Measurements from ENCODE around the gene VWA3A.
"Not testable (repeated sequence)": the region's sequence is repeated elsewhere in the genome, so short reads cannot be mapped to it uniquely, and the experiment has no call there.

Gene VWA3A

DNA sequence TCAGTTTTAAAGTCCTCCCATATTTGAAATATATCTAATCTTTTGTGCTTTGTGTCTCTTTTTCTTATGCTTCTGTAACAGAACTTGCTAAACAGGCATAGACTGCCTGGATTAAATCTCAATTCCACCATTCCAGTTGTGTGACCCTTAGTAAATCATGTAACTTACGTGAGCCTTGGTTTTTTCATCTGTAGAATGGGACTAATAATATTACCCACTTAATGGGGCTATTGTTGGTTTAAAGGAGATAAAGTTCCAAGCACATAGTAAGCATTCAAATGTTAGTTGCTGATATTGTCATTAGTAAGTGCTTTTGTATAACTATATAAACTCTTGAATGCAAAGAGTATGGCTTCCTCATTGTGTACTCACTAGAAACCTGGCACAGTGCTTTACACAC is 5.9 kb upstream of the VWA3A start:
- DNase-seq (ENCODE audit: low spot score), result no peak

GRCh38 chr16:22088642-22089041 is 3.7 kb upstream of the VWA3A start:
- DNase-seq (ENCODE audit: low spot score), result no peak

GRCh38 chr16:22089910-22090309 is 2.4 kb upstream of the VWA3A start:
- DNase-seq (ENCODE audit: low spot score), result no peak

- DNase-seq (ENCODE audit: low spot score), result no peak
Observed at GRCh38 chr16:22091721-22092120, 620 bp upstream of the VWA3A start.

DNA sequence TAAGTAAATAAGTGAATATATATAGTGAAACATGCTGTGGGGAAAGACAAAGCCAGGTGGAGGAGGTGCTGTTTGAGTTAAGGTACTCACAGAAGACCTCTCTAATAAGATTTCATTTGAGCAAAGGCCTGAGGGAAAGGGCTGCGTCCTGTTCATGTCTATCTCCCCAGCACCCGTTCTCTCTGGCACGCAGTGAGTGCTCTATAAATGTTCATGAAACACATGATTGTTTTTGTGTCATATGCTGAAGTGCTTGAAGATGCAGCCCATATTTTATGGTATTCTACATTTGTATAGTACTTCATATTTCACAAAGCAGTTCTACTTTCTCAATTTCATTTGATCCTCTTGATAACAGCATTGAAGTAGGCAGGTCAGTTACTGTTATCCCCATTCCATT is 990 bp downstream of the VWA3A start:
- DNase-seq (ENCODE audit: low spot score), result no peak

DNA sequence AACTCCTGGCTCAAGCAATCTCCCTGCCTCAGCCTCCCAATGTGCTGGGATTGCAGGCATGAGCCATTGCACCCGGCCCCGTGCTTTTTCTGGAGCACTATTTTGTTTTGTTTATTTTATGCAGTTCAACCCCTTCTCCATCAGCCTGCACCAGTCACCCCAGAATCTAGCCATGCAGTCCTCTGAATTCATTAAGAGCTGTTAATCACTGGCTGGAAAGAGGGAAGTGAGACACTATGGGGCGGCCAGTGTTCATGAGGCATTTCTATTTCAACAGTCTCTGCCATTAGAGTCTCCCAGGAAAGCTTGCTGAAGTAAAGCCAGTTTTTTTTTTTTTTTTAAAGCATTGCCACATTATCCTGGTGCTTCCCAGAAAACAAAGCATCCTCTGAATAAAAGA is 1.7 kb downstream of the VWA3A start:
- no peak for DNase-seq (ENCODE audit: low spot score)

DNA sequence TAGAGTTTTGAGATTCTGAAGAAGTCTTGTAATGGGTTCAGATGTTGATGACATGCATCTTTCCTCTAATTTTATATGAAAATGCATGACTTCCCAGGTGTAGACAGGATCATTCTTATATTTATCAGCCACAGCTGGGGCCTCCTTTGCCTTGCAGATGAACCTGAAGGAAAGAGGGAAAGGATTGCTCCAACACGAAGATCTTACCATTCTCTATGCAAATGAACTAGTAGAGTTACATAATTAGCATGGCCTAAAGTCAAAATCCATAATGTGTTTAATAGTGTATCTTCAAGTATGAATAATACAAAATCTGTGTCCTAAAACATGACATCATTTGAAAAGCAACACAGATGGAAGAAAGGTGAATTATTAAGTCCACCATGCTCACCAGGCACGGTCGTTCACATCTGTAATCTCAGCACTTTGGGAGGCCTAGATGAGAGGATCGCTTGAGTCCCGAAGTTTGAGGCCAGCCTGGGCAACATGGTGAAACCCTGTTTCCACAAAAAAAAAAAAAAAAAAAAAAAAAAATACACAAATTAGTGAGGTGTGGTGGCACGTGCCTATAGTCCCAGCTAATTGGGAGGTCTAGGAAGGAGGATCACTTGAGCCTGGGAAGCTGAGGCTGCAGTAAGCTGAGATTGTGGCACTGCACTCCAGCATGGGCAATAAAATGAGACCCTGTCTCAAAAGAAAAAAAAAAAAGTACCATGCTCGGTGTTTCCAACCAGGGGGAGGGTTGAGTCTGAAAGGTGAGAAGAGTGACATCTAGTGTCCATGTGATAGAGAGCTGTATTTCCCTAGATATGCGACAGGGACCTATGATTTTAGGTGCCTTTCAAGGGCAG is 6.3 kb downstream of the VWA3A start:
- DNase-seq (ENCODE audit: low spot score), result no peak

DNA sequence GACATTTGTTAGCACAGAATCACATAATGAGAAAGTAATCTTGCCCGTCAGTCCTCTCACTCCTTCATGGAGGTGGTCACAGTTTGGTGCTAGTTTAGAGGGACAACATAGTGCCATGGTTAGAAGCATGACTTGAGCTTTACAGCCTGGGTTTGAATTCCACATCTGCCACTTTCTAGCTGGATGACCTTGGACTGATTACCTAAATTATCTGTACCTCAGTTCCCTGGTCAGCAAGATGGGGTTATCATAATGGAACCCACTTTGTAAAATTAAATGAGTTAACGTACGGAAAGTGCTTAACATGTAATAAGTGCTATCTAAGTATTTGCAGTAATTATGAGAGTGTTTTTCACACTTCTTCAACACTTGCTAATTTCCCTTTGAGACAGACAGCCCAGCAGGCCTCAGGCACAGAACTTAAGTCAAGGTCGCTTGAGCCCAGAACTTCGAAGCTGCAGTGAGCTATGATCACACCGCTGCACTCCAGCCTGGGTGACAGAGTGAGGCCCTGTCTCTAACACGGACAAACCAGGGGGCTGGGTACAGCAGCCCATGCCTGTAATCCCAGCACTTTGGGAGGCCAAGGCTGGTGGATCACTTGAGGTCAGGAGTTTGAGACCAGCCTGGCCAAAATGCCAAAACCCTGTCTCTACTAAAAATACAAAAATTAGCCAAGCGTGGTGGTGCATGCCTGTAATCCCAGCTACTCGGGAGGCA is 7.1 kb downstream of the VWA3A start:
- DNase-seq (ENCODE audit: low spot score), result no peak

DNA sequence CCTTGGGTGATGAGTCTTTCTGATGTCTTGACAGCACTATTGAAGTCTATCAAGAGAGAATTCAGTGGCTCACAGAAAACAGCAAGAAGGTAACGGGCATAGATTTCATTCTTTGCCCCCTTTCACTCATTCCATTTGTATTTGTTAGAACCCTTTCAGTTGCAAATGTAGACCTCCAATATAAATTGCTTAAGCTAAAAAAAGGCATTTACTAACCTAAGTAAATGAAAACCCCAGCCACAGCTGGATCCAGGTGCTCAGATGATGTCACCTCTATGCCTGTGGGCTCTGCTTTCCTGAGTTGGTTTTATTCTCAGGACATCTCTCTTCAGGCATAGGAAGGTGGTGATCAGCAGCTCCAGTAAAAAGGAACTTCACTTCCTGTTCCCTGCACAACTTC is 11.1 kb downstream of the VWA3A start:
- DNase-seq (ENCODE audit: low spot score), result no peak

DNA sequence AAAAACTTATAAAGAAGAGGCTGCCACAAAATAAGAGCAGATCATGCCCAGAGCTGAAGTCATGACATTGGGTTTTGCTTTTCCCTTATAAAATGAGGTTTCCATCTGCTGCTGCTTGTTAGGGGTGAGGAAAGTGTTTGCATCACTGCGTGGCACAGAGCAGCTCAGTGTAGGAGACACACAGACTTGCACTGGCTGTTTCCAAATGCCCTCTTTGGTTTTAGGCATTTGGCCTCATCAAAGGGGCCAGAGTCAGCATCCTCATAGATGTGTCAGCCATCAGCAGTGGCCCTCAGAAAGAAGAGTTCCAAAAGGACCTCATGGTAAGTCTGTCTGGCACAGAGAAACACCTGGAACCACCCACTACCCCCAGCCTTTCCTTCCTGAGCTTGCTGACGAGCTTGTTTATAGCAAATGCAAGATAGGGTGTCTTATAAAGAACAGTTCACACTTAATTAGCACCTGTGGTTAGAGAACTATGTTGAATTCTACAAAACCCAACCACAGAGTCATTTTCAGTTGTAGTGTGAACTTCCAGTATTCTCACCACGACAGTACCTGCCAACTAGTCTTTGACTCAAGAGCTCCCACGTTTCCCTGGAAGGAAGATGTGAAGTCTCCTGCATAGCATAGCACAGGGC is 17.0 kb downstream of the VWA3A start:
- DNase-seq (ENCODE audit: low spot score), result no peak

- not testable (repeated sequence) for DNase-seq (ENCODE audit: low spot score)
Observed at GRCh38 chr16:22111629-22112028, 19.3 kb downstream of the VWA3A start.

- DNase-seq (ENCODE audit: low spot score), result no peak
Observed at GRCh38 chr16:22116095-22116700, 23.9 kb downstream of the VWA3A start.

DNA sequence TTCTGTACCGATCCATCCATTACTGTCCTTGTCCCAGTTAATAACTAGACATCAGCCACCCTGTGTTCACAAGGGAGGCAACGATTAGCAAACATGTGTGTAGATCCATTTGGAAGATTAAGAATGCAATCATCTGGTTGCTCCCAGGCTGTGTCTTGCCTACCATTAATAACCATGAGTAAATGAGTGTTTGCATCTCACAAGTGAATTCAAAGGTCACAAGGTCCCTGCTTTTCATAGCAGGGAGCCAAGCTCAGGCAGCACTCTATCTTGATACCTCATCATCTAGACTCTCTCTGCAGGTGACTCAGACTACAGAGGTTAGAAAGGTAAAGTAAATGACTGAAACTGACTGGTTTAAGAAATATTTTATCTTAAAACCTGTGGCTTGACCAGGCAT is 25.3 kb downstream of the VWA3A start:
- no peak for DNase-seq (ENCODE audit: low spot score)

DNA sequence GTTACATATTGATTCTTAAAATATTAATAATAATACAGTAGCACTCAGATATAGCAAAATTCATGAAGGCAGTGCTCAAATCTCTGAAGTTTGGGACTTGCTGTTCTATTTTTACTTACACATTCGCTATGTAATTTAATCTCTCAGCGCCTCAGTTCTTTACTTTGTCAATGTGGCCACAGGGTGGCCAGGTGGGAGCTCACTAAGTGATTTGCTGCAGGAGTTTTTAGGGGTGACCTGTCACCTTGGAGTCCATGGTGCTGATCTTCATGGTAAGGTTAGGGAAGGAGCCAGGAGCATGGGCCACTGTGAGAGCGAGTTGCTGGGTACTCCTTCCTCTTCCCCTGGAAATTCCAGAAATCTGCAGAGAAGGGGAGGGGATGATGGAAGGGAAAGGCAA is 28.1 kb downstream of the VWA3A start:
- no peak for DNase-seq (ENCODE audit: low spot score)

GRCh38 chr16:22122239-22122638 is 29.9 kb downstream of the VWA3A start:
- no peak for DNase-seq (ENCODE audit: low spot score)

DNA sequence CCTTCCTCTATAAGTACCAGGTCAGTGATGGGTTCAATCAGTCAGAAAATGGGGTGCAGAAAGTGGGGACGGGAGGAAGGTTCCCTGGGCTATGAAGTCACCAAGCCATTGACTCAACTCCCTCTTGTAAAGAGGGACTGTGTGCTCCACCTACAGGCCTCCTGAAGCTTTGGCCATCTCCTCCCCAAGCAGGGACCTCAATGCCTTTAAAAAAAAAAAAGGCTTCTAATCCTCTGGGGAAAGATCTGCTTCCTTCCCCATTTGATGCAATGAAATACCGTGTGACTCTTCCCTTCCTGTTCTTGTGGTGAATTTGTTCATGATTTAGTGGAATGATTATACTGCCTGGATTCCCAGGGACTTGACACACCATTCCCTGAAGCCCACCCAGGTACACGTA is 30.8 kb downstream of the VWA3A start:
- no peak for DNase-seq (ENCODE audit: low spot score)

- no peak for DNase-seq (ENCODE audit: low spot score)
Observed at GRCh38 chr16:22123759-22124490, 31.6 kb downstream of the VWA3A start.

- no peak for DNase-seq (ENCODE audit: low spot score)
Observed at GRCh38 chr16:22124583-22125284, 32.4 kb downstream of the VWA3A start.

GRCh38 chr16:22126037-22126558 is 33.8 kb downstream of the VWA3A start:
- no peak for DNase-seq (ENCODE audit: low spot score)

- DNase-seq (ENCODE audit: low spot score), result not testable (repeated sequence)
Observed at GRCh38 chr16:22128537-22128936, 36.2 kb downstream of the VWA3A start.

DNA sequence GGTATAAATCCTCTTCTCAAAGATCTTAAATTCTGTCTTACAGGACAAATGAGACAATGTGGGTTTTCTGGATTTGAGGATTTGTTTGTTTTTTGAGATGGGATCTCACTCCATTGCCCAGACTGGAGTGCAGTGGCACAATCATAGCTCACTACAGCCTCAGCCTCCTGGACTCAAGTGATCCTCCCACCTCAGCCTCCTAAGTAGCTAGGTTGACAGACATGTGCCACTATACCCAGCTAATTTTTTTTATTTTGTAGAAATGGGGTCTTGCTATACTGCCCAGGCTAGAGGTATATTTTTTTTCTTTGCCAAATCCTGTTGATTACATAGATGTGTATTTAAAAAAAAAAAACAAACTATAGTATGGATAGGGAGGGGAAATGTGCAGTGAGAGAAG is 38.2 kb downstream of the VWA3A start:
- no peak for DNase-seq (ENCODE audit: low spot score)

Measured in left forelimb (tissue), 1 donor.